Nephron progenitor cell (in vitro differentiated cells): ENCODE measurements around the gene UCHL3.

Source experiments
- DNase-seq: peaks from one replicate; pipeline ENCODE4 v3.0.0; 2021
- H3K27ac Mint-ChIP-seq: 2 replicates; pipeline ENCODE4 v1.8.0; 2021; ENCODE audit warnings: mild to moderate bottlenecking, moderate library complexity, mixed read lengths
- H3K27me3 Mint-ChIP-seq: 2 replicates; pipeline ENCODE4 v1.8.0; 2021; ENCODE audit warnings: mild to moderate bottlenecking, low read depth, mixed read lengths; ENCODE audit not compliant: poor library complexity
- H3K36me3 Mint-ChIP-seq: 2 replicates; pipeline ENCODE4 v1.8.0; 2021; ENCODE audit warnings: low read depth, mixed read lengths
- H3K4me1 Mint-ChIP-seq: 2 replicates; pipeline ENCODE4 v1.8.0; 2021; ENCODE audit warnings: mixed read lengths
- H3K4me3 Mint-ChIP-seq: 2 replicates; pipeline ENCODE4 v1.8.0; 2021; ENCODE audit warnings: mild to moderate bottlenecking, moderate library complexity, mixed read lengths
- H3K9me3 Mint-ChIP-seq: 2 replicates; pipeline ENCODE4 v1.8.0; 2021; ENCODE audit warnings: mild to moderate bottlenecking, moderate library complexity, mixed read lengths
- CTCF ChIP-seq: fragments of 200-600 bp; sonication (generic); IDR thresholded peaks from 2 replicates; pipeline ENCODE4 v1.5.0; 2021; ENCODE audit warnings: antibody characterized with exemption

The UCHL3 gene

GRCh38 chr13:75521956-75522355 lies 27.6 kb upstream of the UCHL3 start:
- H3K36me3 Mint-ChIP-seq, result peaks cover 15% of the 10 kb centered on the region
- peaks cover 24% of the 10 kb centered on the region for H3K9me3 Mint-ChIP-seq
- no peak overlapping the region for H3K27ac Mint-ChIP-seq
- H3K4me1 Mint-ChIP-seq, result no peaks in the 10 kb centered on the region
- H3K27me3 Mint-ChIP-seq, result no peaks in the 10 kb centered on the region
- H3K4me3 Mint-ChIP-seq, result no peak overlapping the region
- no peak for DNase-seq
- no peak for TF ChIP-seq CTCF

- TF ChIP-seq CTCF, result no peak
- Mint-ChIP-seq H3K4me3 (no peak overlapping the region), H3K4me1 (peaks cover 16% of the 10 kb centered on the region), H3K27ac (no peak overlapping the region), H3K9me3 (peaks cover 6% of the 10 kb centered on the region), H3K27me3 (no peaks in the 10 kb centered on the region), H3K36me3 (peaks cover 80% of the 10 kb centered on the region)
- no peak for DNase-seq
These were observed 19.0 kb upstream of the UCHL3 start for GRCh38 chr13:75530549-75530961.

- H3K9me3 Mint-ChIP-seq, result peaks cover 7% of the 10 kb centered on the region
- H3K27ac Mint-ChIP-seq, result peak overlapping the region; percentile 24
- DNase-seq, result no peak
- no peak overlapping the region for H3K4me3 Mint-ChIP-seq
- peaks cover 33% of the 10 kb centered on the region for H3K4me1 Mint-ChIP-seq
- H3K27me3 Mint-ChIP-seq, result no peaks in the 10 kb centered on the region
- no peak for TF ChIP-seq CTCF
- H3K36me3 Mint-ChIP-seq, result peaks cover 59% of the 10 kb centered on the region
These were observed 15.7 kb upstream of the UCHL3 start for GRCh38 chr13:75533861-75534260.

GRCh38 chr13:75537401-75538365 lies 11.9 kb upstream of the UCHL3 start, which contains the start of gene COMMD6:
Gene COMMD6 (minus strand): TSS chr13:75537841. CDS start chr13:75537805, 36 bp downstream.
- H3K4me1 Mint-ChIP-seq, result peaks cover 33% of the 10 kb centered on the region
- H3K27me3 Mint-ChIP-seq, result no peaks in the 10 kb centered on the region
- peaks cover 4% of the 10 kb centered on the region for H3K9me3 Mint-ChIP-seq
- H3K36me3 Mint-ChIP-seq, result peaks cover 39% of the 10 kb centered on the region
- H3K27ac Mint-ChIP-seq, result peak within 1 kb of the TSS; percentile 100
- peak; percentile 77 for DNase-seq
- H3K4me3 Mint-ChIP-seq, result peak within 1 kb of the TSS; percentile 99
- peak; percentile 11 for TF ChIP-seq CTCF

- DNase-seq, result no peak
- peaks cover 15% of the 10 kb centered on the region for H3K4me1 Mint-ChIP-seq
- no peak overlapping the region for H3K27ac Mint-ChIP-seq
- no peaks in the 10 kb centered on the region for H3K27me3 Mint-ChIP-seq
- TF ChIP-seq CTCF, result no peak
- no peak overlapping the region for H3K4me3 Mint-ChIP-seq
- peaks cover 4% of the 10 kb centered on the region for H3K9me3 Mint-ChIP-seq
- peaks cover 8% of the 10 kb centered on the region for H3K36me3 Mint-ChIP-seq
These were observed 8.3 kb upstream of the UCHL3 start for GRCh38 chr13:75541287-75541686.
